HCT116 (cell line): ENCODE results near the gene AEBP1. TPM values are rescaled to one million over a fixed set of nuclear protein-coding genes. Genes with fewer than 3 reads are reported as not detected.
A peak's percentile ranks its signal among the peaks of the same experiment; 100 is the strongest.

ENCODE experiments used
- ATAC-seq: fragments of 200-7000 bp; cut with Tn5 transposase; 2 replicates; pipeline ENCODE4 v1.9.1; 2020; ENCODE audit warnings: mild to moderate bottlenecking, moderate library complexity
- BruUV-seq: library from RNA; stranded (reverse); fragments of 400-500 nt; replicated peaks from 2 replicates; lab custom pipeline; 2021; lab: Mats Ljungman, UMichigan
- CTCF ChIA-PET: fragments of 300-600 bp; sonication (Branson Sonifier 250); formaldehyde crosslinking; loops from one replicate; lab custom pipeline; 2021; ENCODE audit warnings: antibody characterized with exemption; lab: Charles Lee
- POLR2A ChIA-PET: fragments of 300-600, 350-600 bp; sonication (Branson Sonifier 250); formaldehyde crosslinking; loops from one replicate; lab custom pipeline; 2021; ENCODE audit warnings: antibody characterized with exemption; lab: Charles Lee
- RAD21 ChIA-PET, 2 experiments: fragments of 300-600 bp; sonication (Branson Sonifier 250); formaldehyde crosslinking; loops; one replicate each; lab custom pipeline; 2023; ENCODE audit warnings: low total read pairs in 2 of 2; ENCODE audit not compliant: uncharacterized antibody in 2 of 2, unreplicated experiment in 2 of 2, low non-redundant PET in 1 of 2; lab: Charles Lee
- DNase-seq: peaks from one replicate; pipeline ENCODE4 v3.0.0-alpha.2; 2010; ENCODE audit warnings: low read depth, low spot score
- H2AFZ ChIP-seq: fragments of 200-600 bp; shearing (Covaris generic), sonication (generic); 2 replicates; pipeline ENCODE4 v1.6.1; 2017; ENCODE audit warnings: low read depth, mixed run types, mixed read lengths, antibody characterized with exemption, low read length; ENCODE audit not compliant: poor library complexity, severe bottlenecking
- H3K27ac ChIP-seq: 2 replicates; pipeline ENCODE4 v1.5.1; 2012; ENCODE audit warnings: low read depth, low read length
- H3K27me3 ChIP-seq: fragments of 200-600 bp; sonication (generic); 2 replicates; pipeline ENCODE4 v1.6.1; 2016; ENCODE audit warnings: mixed run types, low read length, mixed read lengths; ENCODE audit not compliant: insufficient read depth
- H3K36me3 ChIP-seq, 2 experiments: fragments of 200-500 bp in 1 of 2; fragments of 200-600 bp in 1 of 2; sonication (Bioruptor generic) in 1 of 2; sonication (generic) in 1 of 2; 2 replicates each; pipeline versions ENCODE4 v1.5.1 to v1.6.1; 2014 to 2016; ENCODE audit warnings: low read length in 2 of 2, inconsistent platforms in 1 of 2, mixed read lengths in 1 of 2, mixed run types in 1 of 2; ENCODE audit not compliant: insufficient read depth in 2 of 2, control insufficient read depth in 1 of 2
- H3K4me1 ChIP-seq, 2 experiments: fragments of 200-600 bp in 1 of 2; sonication (generic) in 1 of 2; 2 replicates each; pipeline versions ENCODE4 v1.5.1 to v1.6.1; 2012 to 2017; ENCODE audit warnings: low read length in 2 of 2, inconsistent platforms in 1 of 2, mild to moderate bottlenecking in 1 of 2, mixed read lengths in 1 of 2, mixed run types in 1 of 2, moderate library complexity in 1 of 2; ENCODE audit not compliant: insufficient read depth in 2 of 2, control insufficient read depth in 1 of 2
- H3K4me2 ChIP-seq: fragments of 200-600 bp; sonication (generic); 2 replicates; pipeline ENCODE4 v1.6.1; 2017; ENCODE audit warnings: mixed run types, low read length, mixed read lengths
- H3K4me3 ChIP-seq, 2 experiments: fragments of 200-600 bp in 1 of 2; sonication (generic) in 1 of 2; replicated peaks in 1 of 2; 2 replicates each; pipeline ENCODE4 v1.5.1; 2011 to 2016; ENCODE audit warnings: low read length in 2 of 2, control low read depth in 1 of 2, low read depth in 1 of 2, mild to moderate bottlenecking in 1 of 2, mixed read lengths in 1 of 2, mixed run types in 1 of 2
- H3K79me2 ChIP-seq: fragments of 200-600 bp; sonication (generic); 2 replicates; pipeline ENCODE4 v1.6.1; 2017; ENCODE audit warnings: mild to moderate bottlenecking, mixed run types, low read length, moderate library complexity, mixed read lengths; ENCODE audit not compliant: insufficient read depth
- H3K9ac ChIP-seq: fragments of 200-600 bp; sonication (generic); 2 replicates; pipeline ENCODE4 v1.6.1; 2016; ENCODE audit warnings: low read length, mixed read lengths
- H3K9me2 ChIP-seq: fragments of 200-600 bp; sonication (generic), shearing (Covaris generic); 2 replicates; pipeline ENCODE4 v1.6.1; 2017; ENCODE audit warnings: mixed run types, mild to moderate bottlenecking, moderate library complexity; ENCODE audit not compliant: insufficient read depth
- H3K9me3 ChIP-seq, 2 experiments: fragments of 200-500 bp in 1 of 2; fragments of 200-600 bp in 1 of 2; sonication (Bioruptor generic) in 1 of 2; sonication (generic) in 1 of 2; 2 replicates each; pipeline ENCODE4 v1.6.1; 2014 to 2017; ENCODE audit warnings: low read length in 2 of 2, mixed read lengths in 2 of 2, inconsistent platforms in 1 of 2, low read depth in 1 of 2, mild to moderate bottlenecking in 1 of 2, mixed run types in 1 of 2, moderate library complexity in 1 of 2; ENCODE audit not compliant: control insufficient read depth in 1 of 2, insufficient read depth in 1 of 2
- H4K20me1 ChIP-seq: fragments of 200-600 bp; sonication (generic), shearing (Covaris generic); 2 replicates; pipeline ENCODE4 v1.6.1; 2017; ENCODE audit warnings: mixed run types, mild to moderate bottlenecking, moderate library complexity; ENCODE audit not compliant: insufficient read depth
- CBX3 ChIP-seq: IDR thresholded peaks from 2 replicates; pipeline ENCODE4 v1.6.1; 2012; ENCODE audit warnings: low read depth
- CEBPB ChIP-seq: IDR thresholded peaks from 2 replicates; pipeline ENCODE4 v1.6.1; 2012; ENCODE audit warnings: low read depth
- CTCF ChIP-seq, 3 experiments: fragments of 200-600 bp in 1 of 3; sonication (generic) in 1 of 3; IDR thresholded peaks in 2 of 3; conservative IDR thresholded peaks in 1 of 3; 2 replicates each; pipeline ENCODE4 v1.5.1; 2012 to 2017; ENCODE audit warnings: low read depth in 2 of 3, low read length in 2 of 3, antibody characterized with exemption in 1 of 3, borderline replicate concordance in 1 of 3, control low read depth in 1 of 3, mild to moderate bottlenecking in 1 of 3, mixed read lengths in 1 of 3, mixed run types in 1 of 3, moderate library complexity in 1 of 3; ENCODE audit not compliant: insufficient read depth in 1 of 3
- ELF1 ChIP-seq: IDR thresholded peaks from 2 replicates; pipeline ENCODE4 v1.6.1; 2012; ENCODE audit warnings: low read depth, borderline replicate concordance
- EZH2 ChIP-seq: fragments of 200-600 bp; sonication (generic); IDR thresholded peaks from 2 replicates; pipeline ENCODE4 v1.6.1; 2017; ENCODE audit warnings: antibody characterized with exemption, mixed run types
- EZH2phosphoT487 ChIP-seq: fragments of 200-600 bp; IDR thresholded peaks from 2 replicates; pipeline ENCODE4 v1.6.1; 2018; ENCODE audit warnings: antibody characterized with exemption, borderline replicate concordance
- FOSL1 ChIP-seq: IDR thresholded peaks from 2 replicates; pipeline ENCODE4 v1.6.1; 2012; ENCODE audit warnings: low read depth
- JUND ChIP-seq: IDR thresholded peaks from 2 replicates; pipeline ENCODE4 v1.6.1; 2012
- POLR2A ChIP-seq: IDR thresholded peaks from 2 replicates; pipeline ENCODE4 v1.7.0; 2011; ENCODE audit warnings: borderline replicate concordance; ENCODE audit not compliant: insufficient read depth, insufficient read length; ENCODE audit errors: extremely low read depth
- POLR2AphosphoS5 ChIP-seq: IDR thresholded peaks from 2 replicates; pipeline ENCODE4 v1.6.1; 2011; ENCODE audit warnings: mild to moderate bottlenecking, low read depth, low read length, moderate library complexity
- SIN3A ChIP-seq: IDR thresholded peaks from 2 replicates; pipeline ENCODE4 v1.6.1; 2012; ENCODE audit warnings: low read depth
- TCF7L2 ChIP-seq: IDR thresholded peaks from 2 replicates; pipeline ENCODE4 v1.7.0; 2011; ENCODE audit warnings: borderline replicate concordance, inconsistent platforms; ENCODE audit not compliant: insufficient read depth, insufficient read length; ENCODE audit errors: extremely low read depth
- YY1 ChIP-seq: IDR thresholded peaks from 2 replicates; pipeline ENCODE4 v1.6.1; 2011; ENCODE audit warnings: low read length, low read depth, moderate library complexity, mild to moderate bottlenecking; ENCODE audit not compliant: insufficient replicate concordance; ENCODE audit errors: extremely low read depth
- intact Hi-C: fragments of 100-400 bp; cut with micrococcal nuclease; formaldehyde crosslinking; loops from 2 replicates; pipeline ENCODE4 v1.10.0; 2022
- total RNA-seq: library from RNA; stranded (reverse); gene quantifications from one replicate; pipeline ENCODE4 v1.2.1, GENCODE V29; 2021; ENCODE audit not compliant: unreplicated experiment
- TF ChIP-seq, protein P1 (sequence below): IDR thresholded peaks from 2 replicates; pipeline ENCODE4 v1.6.1; 2012

AEBP1 gene
- total RNA-seq, 1 experiment from 2014 or later, result 0.49 TPM

DNA sequence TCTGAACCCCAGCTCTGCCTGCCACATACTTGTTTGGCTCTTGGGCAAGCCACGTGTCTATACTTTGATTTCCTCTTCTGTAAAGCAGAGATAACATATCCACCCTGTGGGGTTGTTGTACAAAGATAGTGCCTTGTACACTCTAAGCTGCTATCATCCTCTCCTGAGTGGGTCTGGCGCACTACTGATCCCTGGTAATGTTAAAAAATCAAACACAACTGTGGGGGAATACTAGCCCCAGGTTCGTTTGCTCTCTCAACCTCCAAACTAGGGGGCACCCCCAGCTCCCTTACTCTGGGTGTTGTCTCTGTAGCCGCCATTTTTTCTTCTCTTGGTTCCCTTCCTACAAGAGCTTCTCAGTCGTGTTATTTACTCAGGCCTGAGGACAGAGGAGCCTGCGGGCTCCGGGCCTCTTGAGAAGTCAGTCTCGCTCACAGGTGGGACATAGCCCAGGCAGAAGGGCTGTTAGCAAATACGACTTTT is 22.8 kb upstream of the AEBP1 start:
- H3K36me3 ChIP-seq, result peaks cover 17 to 22% of the 10 kb centered on the region in 2 experiments; a peak in 3 of 4 replicates
- ChIA-PET POLR2A (interaction anchor here (0.9 to 1.2 kb wide), 3 partner anchors 16 to 115 kb away, joined by 3 to 6 read pairs (median 5); partner anchors contain the start of genes DBNL and PGAM2), CTCF (interaction anchor here (0.7 to 1.4 kb wide), 3 partner anchors 9 to 159 kb away, joined by 3 to 8 read pairs (median 4); no protein-coding TSS in a partner anchor), RAD21 (interaction anchor here in 1 of 2 experiments (0.7 kb wide), 1 partner anchor 412 kb away, joined by 3 read pairs; no protein-coding TSS in a partner anchor)
- TF ChIP-seq CEBPB, result no peak
- peak; percentile 85 for TF ChIP-seq YY1
- H3K27ac ChIP-seq, result peak overlapping the region; percentile 99
- H3K9ac ChIP-seq, result peak overlapping the region; percentile 94
- ATAC-seq (no peak), DNase-seq (no peak)
- no TSS peak for BruUV-seq
- no peak overlapping the region for H2AFZ ChIP-seq
- H3K4me1 ChIP-seq, result peaks cover 12 to 23% of the 10 kb centered on the region in 2 experiments; a peak in 3 of 4 replicates
- H3K9me3 ChIP-seq, result no peaks in the 10 kb centered on the region
- H3K4me2 ChIP-seq, result peak overlapping the region; percentile 83
- peaks cover 14% of the 10 kb centered on the region for H3K79me2 ChIP-seq
- no peaks in the 10 kb centered on the region for H3K9me2 ChIP-seq
- H4K20me1 ChIP-seq, result no peaks in the 10 kb centered on the region
- intact Hi-C loops, result loop anchor here (5.0 kb wide), 2 partner anchors 41 to 226 kb away; partner anchors contain the start of gene POLD2
- H3K27me3 ChIP-seq, result no peaks in the 10 kb centered on the region
- peak overlapping the region; percentile 56 to 96 for H3K4me3 ChIP-seq

DNA sequence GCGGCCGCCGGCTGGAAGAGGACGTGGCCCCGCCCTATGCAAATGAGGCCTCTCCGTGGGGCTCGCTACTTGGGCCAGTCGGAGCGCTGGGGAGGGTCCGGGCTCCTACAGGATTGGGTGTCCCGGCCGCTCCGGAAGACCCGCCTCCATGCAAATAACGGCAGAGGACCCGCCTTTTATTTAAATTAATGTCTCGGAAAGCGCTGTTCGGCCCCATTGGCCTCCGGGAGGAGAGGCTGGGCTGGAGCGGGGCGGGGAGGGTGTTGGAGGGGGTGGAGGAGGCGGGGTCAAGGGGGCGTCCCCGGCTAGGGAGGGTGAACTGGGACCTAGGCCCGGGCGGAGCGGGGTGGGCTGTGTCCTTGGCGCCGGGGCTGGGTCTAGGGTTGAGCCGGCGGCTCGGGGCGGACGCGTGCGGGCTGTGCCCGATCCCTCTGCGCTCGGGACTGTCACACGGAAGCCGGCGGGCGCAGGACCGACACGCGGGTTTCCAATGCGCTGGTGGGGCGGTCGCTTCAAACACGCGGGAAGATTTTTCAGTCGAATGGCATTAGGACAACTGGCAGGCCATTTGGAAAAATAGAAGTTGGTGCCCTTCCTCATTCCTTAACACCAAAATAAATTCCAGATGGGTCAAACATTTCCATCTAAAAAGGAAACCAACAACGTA is 21.5 kb upstream of the AEBP1 start:
- Histone ChIP-seq H4K20me1 (no peaks in the 10 kb centered on the region), H3K4me1 (peaks cover 12 to 23% of the 10 kb centered on the region in 2 experiments; a peak in 3 of 4 replicates), H3K9me2 (no peaks in the 10 kb centered on the region), H3K9ac (peak overlapping the region; percentile 69), H3K4me2 (peak overlapping the region; percentile 86), H3K79me2 (peaks cover 14% of the 10 kb centered on the region), H3K36me3 (peaks cover 13 to 17% of the 10 kb centered on the region in 2 experiments; a peak in 3 of 4 replicates), H3K4me3 (peak overlapping the region; percentile 59), H2AFZ (no peak overlapping the region), H3K9me3 (no peaks in the 10 kb centered on the region), H3K27me3 (no peaks in the 10 kb centered on the region), H3K27ac (peak overlapping the region; percentile 69)
- BruUV-seq, result no TSS peak
- DNase-seq, result peak; percentile 95
- ChIA-PET POLR2A (no interaction called here), RAD21 (no interaction called here), CTCF (no interaction called here)
- ATAC-seq, result peak; percentile 96
- intact Hi-C loops, result loop anchor here (2.0 to 5.0 kb wide), 3 partner anchors 40 to 225 kb away; partner anchors contain the start of gene POLD2
- TF ChIP-seq TCF7L2 (peak; percentile 47), YY1 (no peak), EZH2 (no peak), POLR2A (no peak), CEBPB (no peak), EZH2phosphoT487 (no peak), FOSL1 (no peak), ELF1 (no peak; the same call in 1 of the 2 replicates), JUND (no peak), SIN3A (0 out of 2 replicates have a peak, but pooled peaks have one; percentile 22), CBX3 (no peak), CTCF (IDR thresholded peaks at IDR 0.05 in 2 of 3, conservative IDR thresholded peaks at IDR 0.05 in 1 of 3; ENCODE audit: borderline replicate concordance in 1 of 3, insufficient read depth in 1 of 3, low read depth in 2 of 3, low read length in 2 of 3) (no peak), POLR2AphosphoS5 (peak; percentile 60)
- TF ChIP-seq, protein P1, sequence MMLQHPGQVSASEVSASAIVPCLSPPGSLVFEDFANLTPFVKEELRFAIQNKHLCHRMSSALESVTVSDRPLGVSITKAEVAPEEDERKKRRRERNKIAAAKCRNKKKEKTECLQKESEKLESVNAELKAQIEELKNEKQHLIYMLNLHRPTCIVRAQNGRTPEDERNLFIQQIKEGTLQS, result no peak
